Neural cell (in vitro differentiated cells): Measurements from ENCODE around the gene AGPAT4. TPM values are rescaled to one million over a fixed set of nuclear protein-coding genes. Genes with fewer than 3 reads are reported as not detected.

ENCODE experiments used
- H2AFZ ChIP-seq: fragments of 200-600, 300-800 bp; sonication (generic), shearing (Covaris generic); 2 replicates; pipeline ENCODE4 v1.6.0; 2014; ENCODE audit warnings: low read depth, mild to moderate bottlenecking, antibody characterized with exemption, low read length, moderate library complexity
- H3F3A ChIP-seq: fragments of 200-600 bp; shearing (Covaris generic); 2 replicates; pipeline ENCODE4 v1.6.1; 2016; ENCODE audit warnings: mild to moderate bottlenecking, moderate library complexity, mixed read lengths, antibody characterized with exemption, low read length; ENCODE audit not compliant: insufficient read depth, poor library complexity, severe bottlenecking
- H3K27ac ChIP-seq: fragments of 200-600, 300-800 bp; sonication (generic), shearing (Covaris generic); 2 replicates; pipeline ENCODE4 v1.5.1; 2014; ENCODE audit warnings: mild to moderate bottlenecking, low read length, moderate library complexity
- H3K27me3 ChIP-seq: fragments of 300-800, 200-600 bp; sonication (generic), shearing (Covaris generic); 2 replicates; pipeline ENCODE4 v1.6.0; 2014; ENCODE audit warnings: mild to moderate bottlenecking, low read depth, low read length, moderate library complexity; ENCODE audit not compliant: insufficient read depth
- H3K36me3 ChIP-seq: fragments of 300-800, 200-600 bp; sonication (generic), shearing (Covaris generic); 2 replicates; pipeline ENCODE4 v1.5.1; 2014; ENCODE audit warnings: mild to moderate bottlenecking, antibody characterized with exemption, low read length, moderate library complexity; ENCODE audit not compliant: insufficient read depth
- H3K4me2 ChIP-seq: fragments of 300-800, 200-600 bp; sonication (generic), shearing (Covaris generic); 2 replicates; pipeline ENCODE4 v1.6.0; 2014; ENCODE audit warnings: mild to moderate bottlenecking, low read length
- H3K4me3 ChIP-seq: fragments of 300-800, 200-600 bp; sonication (generic), shearing (Covaris generic); 2 replicates; pipeline ENCODE4 v1.5.1; 2014; ENCODE audit warnings: mild to moderate bottlenecking, low read length, moderate library complexity
- H3K79me2 ChIP-seq: fragments of 200-600 bp; shearing (Covaris generic); replicated peaks from 2 replicates; pipeline ENCODE4 v1.6.0; 2014; ENCODE audit warnings: mild to moderate bottlenecking, low read length, moderate library complexity; ENCODE audit not compliant: insufficient read depth
- H3K9ac ChIP-seq: fragments of 300-800, 200-600 bp; sonication (generic), shearing (Covaris generic); 2 replicates; pipeline ENCODE4 v1.6.1; 2016; ENCODE audit warnings: mild to moderate bottlenecking, low read length, mixed read lengths
- H3K9me2 ChIP-seq: fragments of 200-600 bp; shearing (Covaris generic); 2 replicates; pipeline ENCODE4 v1.6.1; 2016; ENCODE audit warnings: mild to moderate bottlenecking, low read length, mixed read lengths; ENCODE audit not compliant: insufficient read depth
- H3K9me3 ChIP-seq: fragments of 200-600, 300-800 bp; sonication (generic), shearing (Covaris generic); 2 replicates; pipeline ENCODE4 v1.6.1; 2016; ENCODE audit warnings: mild to moderate bottlenecking, mixed run types, low read length, moderate library complexity, mixed read lengths
- H4K20me1 ChIP-seq: fragments of 200-600 bp; shearing (Covaris generic); 2 replicates; pipeline ENCODE4 v1.6.1; 2016; ENCODE audit warnings: mild to moderate bottlenecking, mixed run types; ENCODE audit not compliant: insufficient read depth
- EP300 ChIP-seq: fragments of 450-650 bp; conservative IDR thresholded peaks from 2 replicates; pipeline ENCODE4 v1.6.1; 2014; ENCODE audit warnings: antibody characterized with exemption, mild to moderate bottlenecking, moderate library complexity; ENCODE audit not compliant: poor library complexity, severe bottlenecking
- EZH2 ChIP-seq: fragments of 200-600, 300-800 bp; shearing (Covaris generic), sonication (generic); IDR thresholded peaks from 2 replicates; pipeline ENCODE4 v1.6.1; 2014; ENCODE audit warnings: antibody characterized with exemption, low read length, borderline replicate concordance, mild to moderate bottlenecking; ENCODE audit not compliant: insufficient read depth, poor library complexity, severe bottlenecking
- MXI1 ChIP-seq: fragments of 450-650 bp; conservative IDR thresholded peaks from 2 replicates; pipeline ENCODE4 v1.6.1; 2014; ENCODE audit warnings: antibody characterized with exemption, mild to moderate bottlenecking; ENCODE audit not compliant: poor library complexity, severe bottlenecking
- POLR2AphosphoS5 ChIP-seq: IDR thresholded peaks from 2 replicates; pipeline ENCODE4 v1.6.1; 2012
- RAD21 ChIP-seq: fragments of 450-650 bp; conservative IDR thresholded peaks from 2 replicates; pipeline ENCODE4 v1.6.1; 2014; ENCODE audit warnings: antibody characterized with exemption, mild to moderate bottlenecking, moderate library complexity
- SMC3 ChIP-seq: fragments of 450-650 bp; conservative IDR thresholded peaks from 2 replicates; pipeline ENCODE4 v1.6.1; 2014; ENCODE audit warnings: antibody characterized with exemption, mild to moderate bottlenecking, moderate library complexity; ENCODE audit not compliant: poor library complexity
- TAF1 ChIP-seq: IDR thresholded peaks from 2 replicates; pipeline ENCODE4 v1.6.1; 2012; ENCODE audit warnings: low read depth
- polyA plus RNA-seq: library from polyadenylated mRNA; depleted of rRNA; stranded (reverse); fragments of >200 nt; gene quantifications from 2 replicates; pipeline ENCODE4 v1.2.3, GENCODE V29; 2014
- TF ChIP-seq, protein P1 (sequence below): IDR thresholded peaks from 2 replicates; pipeline ENCODE4 v1.6.1; 2012; ENCODE audit warnings: borderline replicate concordance
- TF ChIP-seq, protein P2 (sequence below): fragments of 450-650 bp; IDR thresholded peaks from 2 replicates; pipeline ENCODE4 v1.5.1; 2014; ENCODE audit warnings: antibody characterized with exemption, mild to moderate bottlenecking, moderate library complexity; ENCODE audit not compliant: poor library complexity, severe bottlenecking

Gene AGPAT4
- polyA plus RNA-seq, 1 donor from 2014 or later, result 42.6 TPM

DNA sequence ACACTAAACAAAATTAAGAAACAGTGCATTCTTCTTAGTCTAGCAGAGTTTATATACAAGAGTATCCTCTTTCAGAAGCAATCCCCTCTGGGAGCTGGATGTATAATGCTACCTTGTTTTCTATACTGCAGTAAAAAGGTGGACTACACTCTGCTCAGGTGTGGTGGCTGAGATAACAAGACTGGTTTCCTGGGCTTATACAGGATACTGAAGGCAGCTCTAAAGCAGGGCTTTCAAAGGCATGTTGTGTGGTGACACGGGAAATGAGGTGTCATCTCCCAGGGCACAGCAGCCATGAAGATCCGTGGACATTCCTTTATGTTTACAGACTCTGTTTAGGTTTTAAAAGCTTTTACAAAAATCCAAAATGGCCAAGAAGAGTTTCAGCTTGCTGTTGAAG, 145.6 kb downstream of the AGPAT4 start:
- no peaks in the 10 kb centered on the region for H4K20me1 ChIP-seq
- H3K27me3 ChIP-seq, result no peaks in the 10 kb centered on the region
- no peak overlapping the region for H3K9ac ChIP-seq
- peaks cover 6% of the 10 kb centered on the region for H3K9me3 ChIP-seq
- H3K9me2 ChIP-seq, result no peaks in the 10 kb centered on the region
- H3K36me3 ChIP-seq, result peaks cover 30% of the 10 kb centered on the region
- H3F3A ChIP-seq, result no peaks in the 10 kb centered on the region
- no peak overlapping the region for H3K4me2 ChIP-seq
- H3K27ac ChIP-seq, result no peak overlapping the region
- TF ChIP-seq EP300 (no peak), POLR2AphosphoS5 (no peak), MXI1 (no peak), RAD21 (no peak), EZH2 (no peak), SMC3 (no peak), TAF1 (no peak)
- TF ChIP-seq, protein P1, sequence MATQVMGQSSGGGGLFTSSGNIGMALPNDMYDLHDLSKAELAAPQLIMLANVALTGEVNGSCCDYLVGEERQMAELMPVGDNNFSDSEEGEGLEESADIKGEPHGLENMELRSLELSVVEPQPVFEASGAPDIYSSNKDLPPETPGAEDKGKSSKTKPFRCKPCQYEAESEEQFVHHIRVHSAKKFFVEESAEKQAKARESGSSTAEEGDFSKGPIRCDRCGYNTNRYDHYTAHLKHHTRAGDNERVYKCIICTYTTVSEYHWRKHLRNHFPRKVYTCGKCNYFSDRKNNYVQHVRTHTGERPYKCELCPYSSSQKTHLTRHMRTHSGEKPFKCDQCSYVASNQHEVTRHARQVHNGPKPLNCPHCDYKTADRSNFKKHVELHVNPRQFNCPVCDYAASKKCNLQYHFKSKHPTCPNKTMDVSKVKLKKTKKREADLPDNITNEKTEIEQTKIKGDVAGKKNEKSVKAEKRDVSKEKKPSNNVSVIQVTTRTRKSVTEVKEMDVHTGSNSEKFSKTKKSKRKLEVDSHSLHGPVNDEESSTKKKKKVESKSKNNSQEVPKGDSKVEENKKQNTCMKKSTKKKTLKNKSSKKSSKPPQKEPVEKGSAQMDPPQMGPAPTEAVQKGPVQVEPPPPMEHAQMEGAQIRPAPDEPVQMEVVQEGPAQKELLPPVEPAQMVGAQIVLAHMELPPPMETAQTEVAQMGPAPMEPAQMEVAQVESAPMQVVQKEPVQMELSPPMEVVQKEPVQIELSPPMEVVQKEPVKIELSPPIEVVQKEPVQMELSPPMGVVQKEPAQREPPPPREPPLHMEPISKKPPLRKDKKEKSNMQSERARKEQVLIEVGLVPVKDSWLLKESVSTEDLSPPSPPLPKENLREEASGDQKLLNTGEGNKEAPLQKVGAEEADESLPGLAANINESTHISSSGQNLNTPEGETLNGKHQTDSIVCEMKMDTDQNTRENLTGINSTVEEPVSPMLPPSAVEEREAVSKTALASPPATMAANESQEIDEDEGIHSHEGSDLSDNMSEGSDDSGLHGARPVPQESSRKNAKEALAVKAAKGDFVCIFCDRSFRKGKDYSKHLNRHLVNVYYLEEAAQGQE, result no peak
- TF ChIP-seq, protein P2, sequence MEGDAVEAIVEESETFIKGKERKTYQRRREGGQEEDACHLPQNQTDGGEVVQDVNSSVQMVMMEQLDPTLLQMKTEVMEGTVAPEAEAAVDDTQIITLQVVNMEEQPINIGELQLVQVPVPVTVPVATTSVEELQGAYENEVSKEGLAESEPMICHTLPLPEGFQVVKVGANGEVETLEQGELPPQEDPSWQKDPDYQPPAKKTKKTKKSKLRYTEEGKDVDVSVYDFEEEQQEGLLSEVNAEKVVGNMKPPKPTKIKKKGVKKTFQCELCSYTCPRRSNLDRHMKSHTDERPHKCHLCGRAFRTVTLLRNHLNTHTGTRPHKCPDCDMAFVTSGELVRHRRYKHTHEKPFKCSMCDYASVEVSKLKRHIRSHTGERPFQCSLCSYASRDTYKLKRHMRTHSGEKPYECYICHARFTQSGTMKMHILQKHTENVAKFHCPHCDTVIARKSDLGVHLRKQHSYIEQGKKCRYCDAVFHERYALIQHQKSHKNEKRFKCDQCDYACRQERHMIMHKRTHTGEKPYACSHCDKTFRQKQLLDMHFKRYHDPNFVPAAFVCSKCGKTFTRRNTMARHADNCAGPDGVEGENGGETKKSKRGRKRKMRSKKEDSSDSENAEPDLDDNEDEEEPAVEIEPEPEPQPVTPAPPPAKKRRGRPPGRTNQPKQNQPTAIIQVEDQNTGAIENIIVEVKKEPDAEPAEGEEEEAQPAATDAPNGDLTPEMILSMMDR, result no peak
- H2AFZ ChIP-seq, result no peak overlapping the region
- no peaks in the 10 kb centered on the region for H3K79me2 ChIP-seq
- no peak overlapping the region for H3K4me3 ChIP-seq

DNA sequence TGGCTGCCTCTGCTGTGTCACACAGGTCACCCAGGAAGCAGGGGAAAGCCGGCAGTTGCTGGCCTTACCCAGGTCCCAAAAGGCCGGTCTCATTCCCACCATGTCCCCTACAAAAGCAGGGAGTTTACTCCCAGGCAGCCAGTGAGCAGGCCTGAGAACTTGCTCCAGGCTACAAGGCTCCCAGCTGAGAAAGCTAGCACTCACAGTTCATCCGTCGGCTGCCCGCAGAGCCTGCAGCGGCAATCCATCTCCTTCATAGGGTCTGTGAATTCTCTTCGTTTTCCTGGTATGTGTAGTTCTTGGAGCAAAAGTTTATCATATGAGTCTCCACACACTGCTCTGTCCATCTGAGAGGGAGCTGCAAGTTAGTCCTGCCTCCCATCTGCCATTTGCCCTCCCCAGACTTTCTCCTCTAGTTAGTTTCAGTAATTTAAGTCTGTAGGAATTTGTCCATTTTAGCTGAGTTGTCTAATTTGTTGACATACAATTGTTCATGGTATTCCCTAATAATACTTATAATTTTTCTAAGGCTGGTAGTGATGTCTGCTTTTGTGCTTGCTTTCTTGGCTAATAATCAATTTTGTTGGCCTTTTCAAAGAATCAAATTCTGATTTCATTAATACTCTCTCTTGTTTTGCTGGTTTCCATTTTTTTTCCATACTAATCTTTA, 146.7 kb downstream of the AGPAT4 start:
- peaks cover 6% of the 10 kb centered on the region for H3K9me3 ChIP-seq
- H2AFZ ChIP-seq, result no peak overlapping the region
- H4K20me1 ChIP-seq, result no peaks in the 10 kb centered on the region
- H3K4me3 ChIP-seq, result no peak overlapping the region
- H3F3A ChIP-seq, result no peaks in the 10 kb centered on the region
- TF ChIP-seq TAF1 (no peak), EZH2 (no peak)
- H3K79me2 ChIP-seq, result no peaks in the 10 kb centered on the region
- no peak overlapping the region for H3K4me2 ChIP-seq
- peaks cover 30% of the 10 kb centered on the region for H3K36me3 ChIP-seq
- no peaks in the 10 kb centered on the region for H3K27me3 ChIP-seq
- H3K9me2 ChIP-seq, result no peaks in the 10 kb centered on the region
- H3K9ac ChIP-seq, result no peak overlapping the region
- H3K27ac ChIP-seq, result no peak overlapping the region
